ENCODE measurements around the gene LRP1B. TPM values are rescaled to one million over a fixed set of nuclear protein-coding genes. Genes with fewer than 3 reads are reported as not detected.
"Not testable (repeated sequence)": the region's sequence is repeated elsewhere in the genome, so short reads cannot be mapped to it uniquely, and the experiment has no call there.

LRP1B gene
- polyA plus RNA-seq, 1 donor: 3.7 TPM

GRCh38 chr2:141871913-141872634, 258.7 kb downstream of the LRP1B start:
- no peak for DNase-seq

GRCh38 chr2:141869572-141869971, 261.2 kb downstream of the LRP1B start:
- DNase-seq: no peak

GRCh38 chr2:141863964-141864363, 266.9 kb downstream of the LRP1B start:
- no peak for DNase-seq

GRCh38 chr2:141856215-141856919, 274.4 kb downstream of the LRP1B start:
- DNase-seq: no peak

- no peak for DNase-seq
Measured at GRCh38 chr2:141848191-141848590, 282.6 kb downstream of the LRP1B start.

GRCh38 chr2:141844231-141844630, 286.6 kb downstream of the LRP1B start:
- no peak for DNase-seq

GRCh38 chr2:141835103-141835502, 295.7 kb downstream of the LRP1B start:
- no peak for DNase-seq

- DNase-seq: no peak
Measured at GRCh38 chr2:141828761-141829160, 302.1 kb downstream of the LRP1B start.

- DNase-seq: no peak
Measured at GRCh38 chr2:141824790-141825189, 306.0 kb downstream of the LRP1B start.

- no peak for DNase-seq
Measured at GRCh38 chr2:141820893-141821292, 309.9 kb downstream of the LRP1B start.

- DNase-seq: not testable (repeated sequence)
Measured at GRCh38 chr2:141815320-141815719, 315.5 kb downstream of the LRP1B start.

GRCh38 chr2:141814150-141814549, 316.7 kb downstream of the LRP1B start:
- no peak for DNase-seq

GRCh38 chr2:141810148-141810547, 320.7 kb downstream of the LRP1B start:
- no peak for DNase-seq

GRCh38 chr2:141806090-141806489, 324.7 kb downstream of the LRP1B start:
- DNase-seq: no peak

- no peak for DNase-seq
Measured at GRCh38 chr2:141805302-141805701, 325.5 kb downstream of the LRP1B start.

- DNase-seq: no peak
Measured at GRCh38 chr2:141796449-141796848, 334.4 kb downstream of the LRP1B start.

- no peak for DNase-seq
Measured at GRCh38 chr2:141791521-141791920, 339.3 kb downstream of the LRP1B start.

GRCh38 chr2:141782574-141782973, 348.2 kb downstream of the LRP1B start:
- DNase-seq: no peak

GRCh38 chr2:141778315-141778835, 352.4 kb downstream of the LRP1B start:
- DNase-seq: no peak

- no peak for DNase-seq
Measured at GRCh38 chr2:141770530-141770929, 360.3 kb downstream of the LRP1B start.

GRCh38 chr2:141767691-141768090, 363.1 kb downstream of the LRP1B start:
- no peak for DNase-seq

- DNase-seq: no peak
Measured at GRCh38 chr2:141767051-141767450, 363.8 kb downstream of the LRP1B start.

- DNase-seq: no peak
Measured at GRCh38 chr2:141766225-141766624, 364.6 kb downstream of the LRP1B start.

GRCh38 chr2:141748616-141749015, 382.2 kb downstream of the LRP1B start:
- DNase-seq: no peak

Measured in hindlimb muscle (tissue), 1 donor.